ENCODE measurements around the gene PRKAR2B.

GRCh38 chr7:107020400-107020799, 24.1 kb upstream of the PRKAR2B start:
- TF ChIP-seq CTCF (IDR thresholded peaks at IDR 0.05): no peak
- no peak for TF ChIP-seq POLR2A (IDR thresholded peaks at IDR 0.05)

Measured in lower leg skin (tissue), 3 donors.